VCaP (cell line): ENCODE data around the gene GH2.
"Not testable (repeated sequence)": the region's sequence is repeated elsewhere in the genome, so short reads cannot be mapped to it uniquely, and the experiment has no call there.

Experiments used
- H3K27ac ChIP-seq: fragments of 450-650 bp; 2 replicates; pipeline ENCODE4 v1.5.1; 2017
- CTCF ChIP-seq: fragments of 450-650 bp; conservative IDR thresholded peaks from 2 replicates; pipeline ENCODE4 v1.5.1; 2017; ENCODE audit warnings: mild to moderate bottlenecking, moderate library complexity

GH2 gene

GRCh38 chr17:63926164-63926563 lies 44.4 kb upstream of the GH2 start:
- no peak for TF ChIP-seq CTCF
- H3K27ac ChIP-seq, result no peak overlapping the region

DNA sequence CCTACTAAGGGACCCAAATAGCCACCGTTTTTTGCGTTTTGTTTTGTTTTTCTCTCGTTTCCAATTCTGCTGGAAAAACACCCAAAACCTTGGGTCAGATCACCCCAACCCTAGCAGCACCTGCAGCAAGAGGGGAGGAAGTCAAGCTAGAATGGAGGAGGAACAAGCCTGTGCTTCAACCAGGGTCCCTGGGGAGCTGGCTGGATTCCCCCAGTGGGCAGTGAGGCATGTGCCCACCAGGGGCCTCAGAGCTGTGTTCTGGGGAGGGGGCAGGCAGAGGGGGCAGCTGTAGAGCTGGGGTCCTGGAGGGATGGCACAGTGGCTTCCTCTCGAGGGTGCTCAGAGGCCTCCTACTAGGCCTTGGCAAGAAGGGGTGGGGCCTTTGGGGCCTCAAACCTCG lies 43.9 kb upstream of the GH2 start:
- H3K27ac ChIP-seq, result no peak overlapping the region
- TF ChIP-seq CTCF, result no peak

DNA sequence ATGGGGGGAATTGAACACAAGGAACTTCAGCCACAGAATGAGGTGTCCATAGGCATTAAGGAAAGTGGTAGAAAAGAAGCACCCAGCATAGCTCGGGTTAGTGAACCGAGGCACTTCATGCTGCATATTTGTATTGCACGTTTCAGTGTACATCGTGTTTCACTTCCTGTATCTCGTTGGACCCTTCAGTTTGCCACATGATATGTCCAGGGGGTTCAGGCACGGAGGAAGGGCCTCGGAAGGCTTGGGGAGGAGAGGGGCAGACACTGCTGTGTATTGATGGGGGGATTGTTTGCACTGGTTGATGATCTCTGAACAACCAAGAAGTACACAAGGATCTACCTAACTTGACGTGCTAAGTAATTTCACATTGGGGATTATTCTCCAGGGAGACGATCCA lies 40.7 kb upstream of the GH2 start:
- H3K27ac ChIP-seq, result not testable (repeated sequence)

- not testable (repeated sequence) for H3K27ac ChIP-seq
Measured at GRCh38 chr17:63920779-63921178, 39.0 kb upstream of the GH2 start.

DNA sequence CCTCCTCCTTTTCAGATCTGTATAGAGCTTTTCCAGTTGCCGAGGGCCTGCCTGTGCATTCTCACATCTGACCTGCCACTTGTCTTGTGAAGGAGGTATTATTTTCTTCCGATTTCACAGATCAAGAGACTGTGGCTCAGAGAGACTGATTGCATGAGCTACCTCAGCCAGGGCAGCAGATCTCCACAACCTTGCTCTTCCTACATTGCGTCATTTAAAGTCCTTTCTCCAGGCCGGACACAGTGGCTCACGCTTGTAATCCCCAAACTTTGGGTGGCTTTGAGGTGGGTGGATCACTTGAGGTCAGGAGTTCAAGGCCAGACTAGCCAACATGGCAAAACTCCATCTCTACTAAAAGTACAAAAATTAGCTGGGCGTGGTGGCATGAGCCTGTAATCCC lies 38.3 kb upstream of the GH2 start:
- not testable (repeated sequence) for H3K27ac ChIP-seq

DNA sequence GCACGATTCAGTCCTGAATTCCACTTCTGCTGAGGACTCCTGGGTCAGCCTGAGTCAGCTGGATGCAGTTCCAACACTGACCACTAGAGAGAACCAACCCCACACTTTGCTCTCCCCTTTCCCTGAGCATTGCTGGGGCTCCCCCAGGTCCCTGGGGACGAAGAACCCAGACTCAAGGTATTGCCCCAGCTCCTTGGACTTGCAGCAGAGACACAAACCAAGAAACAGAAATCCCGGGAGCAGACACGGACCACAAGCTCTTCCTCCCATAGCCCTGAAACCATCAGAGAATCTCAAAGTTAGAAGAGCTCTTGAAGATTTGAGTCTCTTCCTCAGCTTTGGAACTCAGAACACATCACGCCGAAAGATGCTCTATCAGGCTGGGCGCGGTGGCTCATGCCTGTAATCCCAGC lies 37.6 kb upstream of the GH2 start:
- TF ChIP-seq CTCF, result peak; percentile 82
- no peak overlapping the region for H3K27ac ChIP-seq

- H3K27ac ChIP-seq, result not testable (repeated sequence)
Measured at GRCh38 chr17:63918789-63919305, 37.1 kb upstream of the GH2 start, which contains the start of gene GH1. TSS of gene GH1 (minus strand) at chr17:63918839. CDS start at chr17:63918776, 63 bp downstream.

DNA sequence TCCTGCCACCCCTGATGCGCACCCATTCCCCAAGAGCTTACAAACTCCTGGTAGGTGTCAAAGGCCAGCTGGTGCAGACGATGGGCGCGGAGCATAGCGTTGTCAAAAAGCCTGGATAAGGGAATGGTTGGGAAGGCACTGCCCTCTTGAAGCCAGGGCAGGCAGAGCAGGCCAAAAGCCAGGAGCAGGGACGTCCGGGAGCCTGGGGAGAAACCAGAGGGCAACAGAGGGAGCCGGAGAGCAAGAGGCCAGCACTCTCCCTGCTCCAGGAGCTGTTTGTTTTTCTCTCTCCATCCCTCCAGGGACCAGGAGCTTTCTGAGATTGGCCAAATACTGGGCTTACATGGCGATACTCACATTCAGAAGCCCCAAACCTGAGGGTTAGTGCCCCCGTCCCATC lies 36.6 kb upstream of the GH2 start:
- no peak for TF ChIP-seq CTCF
- no peak overlapping the region for H3K27ac ChIP-seq

- TF ChIP-seq CTCF, result no peak
- H3K27ac ChIP-seq, result no peak overlapping the region
Measured at GRCh38 chr17:63917646-63918045, 35.9 kb upstream of the GH2 start.

- H3K27ac ChIP-seq, result not testable (repeated sequence)
Measured at GRCh38 chr17:63917206-63917605, 35.5 kb upstream of the GH2 start.
